Measurements from ENCODE around the gene ANKUB1.

DNA sequence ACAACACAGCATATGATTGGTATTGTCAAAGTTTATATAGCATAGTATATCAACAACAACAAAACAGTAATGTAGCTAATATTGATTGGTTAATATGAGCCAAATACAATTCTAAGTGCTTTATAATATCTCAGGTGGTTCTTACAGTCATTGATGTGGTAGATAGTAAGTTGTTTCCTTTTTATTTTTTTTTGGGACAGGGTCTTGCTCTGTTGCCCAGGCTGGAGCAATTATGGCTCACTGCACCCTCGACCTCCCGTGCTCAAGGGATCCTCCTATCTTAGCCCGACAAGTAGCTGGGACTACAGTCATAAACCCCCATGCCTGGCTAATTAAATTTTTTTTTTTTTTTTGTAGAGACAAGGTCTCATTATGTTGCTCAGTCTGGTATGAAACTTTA lies 23.4 kb upstream of the ANKUB1 start:
- TF ChIP-seq, protein P1, sequence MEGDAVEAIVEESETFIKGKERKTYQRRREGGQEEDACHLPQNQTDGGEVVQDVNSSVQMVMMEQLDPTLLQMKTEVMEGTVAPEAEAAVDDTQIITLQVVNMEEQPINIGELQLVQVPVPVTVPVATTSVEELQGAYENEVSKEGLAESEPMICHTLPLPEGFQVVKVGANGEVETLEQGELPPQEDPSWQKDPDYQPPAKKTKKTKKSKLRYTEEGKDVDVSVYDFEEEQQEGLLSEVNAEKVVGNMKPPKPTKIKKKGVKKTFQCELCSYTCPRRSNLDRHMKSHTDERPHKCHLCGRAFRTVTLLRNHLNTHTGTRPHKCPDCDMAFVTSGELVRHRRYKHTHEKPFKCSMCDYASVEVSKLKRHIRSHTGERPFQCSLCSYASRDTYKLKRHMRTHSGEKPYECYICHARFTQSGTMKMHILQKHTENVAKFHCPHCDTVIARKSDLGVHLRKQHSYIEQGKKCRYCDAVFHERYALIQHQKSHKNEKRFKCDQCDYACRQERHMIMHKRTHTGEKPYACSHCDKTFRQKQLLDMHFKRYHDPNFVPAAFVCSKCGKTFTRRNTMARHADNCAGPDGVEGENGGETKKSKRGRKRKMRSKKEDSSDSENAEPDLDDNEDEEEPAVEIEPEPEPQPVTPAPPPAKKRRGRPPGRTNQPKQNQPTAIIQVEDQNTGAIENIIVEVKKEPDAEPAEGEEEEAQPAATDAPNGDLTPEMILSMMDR (IDR thresholded peaks at IDR 0.05), result no peak
- TF ChIP-seq POLR2A (IDR thresholded peaks at IDR 0.05), result no peak
